ENCODE results near the gene MAST4.

DNA sequence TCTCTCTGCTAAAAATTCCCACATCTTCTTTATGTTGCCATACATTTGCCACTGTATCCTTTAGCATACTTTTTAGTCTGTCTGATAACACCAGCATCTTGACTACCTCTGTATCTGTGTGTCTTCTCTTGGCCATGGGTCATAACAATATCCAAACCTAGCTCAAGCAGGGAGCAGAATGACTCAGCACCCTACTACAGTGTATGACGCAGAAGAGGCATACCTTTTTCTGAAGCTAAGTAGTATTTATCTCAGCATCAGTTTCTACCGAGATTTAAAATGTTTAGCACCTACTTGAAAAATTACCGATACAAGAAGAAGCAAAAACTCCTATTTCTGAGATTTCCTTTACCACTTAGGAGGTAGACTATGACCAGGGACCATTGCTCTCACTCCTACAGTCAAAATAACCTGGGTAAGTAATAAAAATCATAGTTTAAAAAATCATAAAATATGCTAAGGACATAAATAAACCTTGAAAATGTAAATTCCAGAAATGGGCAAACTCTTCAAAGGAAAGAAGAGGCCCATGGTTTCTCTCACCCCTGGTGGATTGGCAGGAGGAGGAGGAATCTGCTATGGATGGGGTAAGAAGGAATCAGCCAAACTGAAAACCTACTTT lies 286.5 kb downstream of the MAST4 start:
- TF ChIP-seq ZNF830 (tag by site-specific recombination; IDR thresholded peaks at IDR 0.05; ENCODE audit: low read depth) = no peak
- TF ChIP-seq, protein P1, sequence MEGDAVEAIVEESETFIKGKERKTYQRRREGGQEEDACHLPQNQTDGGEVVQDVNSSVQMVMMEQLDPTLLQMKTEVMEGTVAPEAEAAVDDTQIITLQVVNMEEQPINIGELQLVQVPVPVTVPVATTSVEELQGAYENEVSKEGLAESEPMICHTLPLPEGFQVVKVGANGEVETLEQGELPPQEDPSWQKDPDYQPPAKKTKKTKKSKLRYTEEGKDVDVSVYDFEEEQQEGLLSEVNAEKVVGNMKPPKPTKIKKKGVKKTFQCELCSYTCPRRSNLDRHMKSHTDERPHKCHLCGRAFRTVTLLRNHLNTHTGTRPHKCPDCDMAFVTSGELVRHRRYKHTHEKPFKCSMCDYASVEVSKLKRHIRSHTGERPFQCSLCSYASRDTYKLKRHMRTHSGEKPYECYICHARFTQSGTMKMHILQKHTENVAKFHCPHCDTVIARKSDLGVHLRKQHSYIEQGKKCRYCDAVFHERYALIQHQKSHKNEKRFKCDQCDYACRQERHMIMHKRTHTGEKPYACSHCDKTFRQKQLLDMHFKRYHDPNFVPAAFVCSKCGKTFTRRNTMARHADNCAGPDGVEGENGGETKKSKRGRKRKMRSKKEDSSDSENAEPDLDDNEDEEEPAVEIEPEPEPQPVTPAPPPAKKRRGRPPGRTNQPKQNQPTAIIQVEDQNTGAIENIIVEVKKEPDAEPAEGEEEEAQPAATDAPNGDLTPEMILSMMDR (tag by site-specific recombination; IDR thresholded peaks at IDR 0.05) = no peak
- TF ChIP-seq ZNF239 (tag by site-specific recombination; IDR thresholded peaks at IDR 0.05) = no peak
- TF ChIP-seq, protein P2, sequence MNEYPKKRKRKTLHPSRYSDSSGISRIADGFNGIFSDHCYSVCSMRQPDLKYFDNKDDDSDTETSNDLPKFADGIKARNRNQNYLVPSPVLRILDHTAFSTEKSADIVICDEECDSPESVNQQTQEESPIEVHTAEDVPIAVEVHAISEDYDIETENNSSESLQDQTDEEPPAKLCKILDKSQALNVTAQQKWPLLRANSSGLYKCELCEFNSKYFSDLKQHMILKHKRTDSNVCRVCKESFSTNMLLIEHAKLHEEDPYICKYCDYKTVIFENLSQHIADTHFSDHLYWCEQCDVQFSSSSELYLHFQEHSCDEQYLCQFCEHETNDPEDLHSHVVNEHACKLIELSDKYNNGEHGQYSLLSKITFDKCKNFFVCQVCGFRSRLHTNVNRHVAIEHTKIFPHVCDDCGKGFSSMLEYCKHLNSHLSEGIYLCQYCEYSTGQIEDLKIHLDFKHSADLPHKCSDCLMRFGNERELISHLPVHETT (tag by site-specific recombination; IDR thresholded peaks at IDR 0.05) = no peak
- no peak for TF ChIP-seq ZNF544 (tag by site-specific recombination; IDR thresholded peaks at IDR 0.05)
- TF ChIP-seq, protein P3, sequence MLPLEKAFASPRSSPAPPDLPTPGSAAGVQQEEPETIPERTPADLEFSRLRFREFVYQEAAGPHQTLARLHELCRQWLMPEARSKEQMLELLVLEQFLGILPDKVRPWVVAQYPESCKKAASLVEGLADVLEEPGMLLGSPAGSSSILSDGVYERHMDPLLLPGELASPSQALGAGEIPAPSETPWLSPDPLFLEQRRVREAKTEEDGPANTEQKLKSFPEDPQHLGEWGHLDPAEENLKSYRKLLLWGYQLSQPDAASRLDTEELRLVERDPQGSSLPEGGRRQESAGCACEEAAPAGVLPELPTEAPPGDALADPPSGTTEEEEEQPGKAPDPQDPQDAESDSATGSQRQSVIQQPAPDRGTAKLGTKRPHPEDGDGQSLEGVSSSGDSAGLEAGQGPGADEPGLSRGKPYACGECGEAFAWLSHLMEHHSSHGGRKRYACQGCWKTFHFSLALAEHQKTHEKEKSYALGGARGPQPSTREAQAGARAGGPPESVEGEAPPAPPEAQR (tag by site-specific recombination; IDR thresholded peaks at IDR 0.05) = no peak
- TF ChIP-seq ZNF146 (tag by site-specific recombination; IDR thresholded peaks at IDR 0.05) = no peak
- no peak for TF ChIP-seq ZNF626 (tag by site-specific recombination; IDR thresholded peaks at IDR 0.05)
- no peak for TF ChIP-seq IKZF3 (tag by site-specific recombination; IDR thresholded peaks at IDR 0.05)
- TF ChIP-seq ZNF792 (tag by site-specific recombination; IDR thresholded peaks at IDR 0.05) = no peak
- no peak for TF ChIP-seq KLF10 (tag by site-specific recombination; IDR thresholded peaks at IDR 0.05)
- no peak for TF ChIP-seq ZNF274 (IDR thresholded peaks at IDR 0.05; ENCODE audit: low read length)
- TF ChIP-seq ZNF274 (tag by site-specific recombination; IDR thresholded peaks at IDR 0.05; ENCODE audit: borderline replicate concordance) = no peak
- TF ChIP-seq ZNF19 (tag by site-specific recombination; IDR thresholded peaks at IDR 0.05; ENCODE audit: low read depth) = no peak
